Activated effector memory CD4-positive, alpha-beta T cell treated with Interleukin-2 at 50 U/mL for 16 hours (primary cell): ENCODE data around the gene OR10H5.

Experiments used
- DNase-seq: peaks from one replicate; pipeline ENCODE4 v3.0.0-alpha.2; 2020

The OR10H5 gene

GRCh38 chr19:15850385-15850784 lies 62.9 kb downstream of the OR10H5 start:
- DNase-seq: no peak
